K562 (cell line): Measurements from ENCODE around the gene PITPNM3. TPM values are rescaled to one million over a fixed set of nuclear protein-coding genes. Genes with fewer than 3 reads are reported as not detected.

Experiments
- NR2C2 ChIP-seq, 2 experiments: fragments of 200-800 bp in 1 of 2; sonication (Bioruptor generic) in 1 of 2; sonication (generic) in 1 of 2; formaldehyde crosslinking in 1 of 2; IDR thresholded peaks; 2 replicates each; pipeline versions ENCODE4 v1.6.1 to v1.8.0; 2016 to 2022; ENCODE audit warnings: mild to moderate bottlenecking in 1 of 2, missing compliant biosample characterization in 1 of 2, missing genetic modification characterization in 1 of 2, missing genetic modification reagents in 1 of 2
- POLR2G ChIP-seq: fragments of 200-400 bp; formaldehyde crosslinking; IDR thresholded peaks from 2 replicates; pipeline ENCODE4 v1.6.1; 2017; ENCODE audit warnings: low read depth, mild to moderate bottlenecking, antibody characterized with exemption, low read length, moderate library complexity
- RAD51 ChIP-seq: fragments of 450-650 bp; IDR thresholded peaks from 2 replicates; pipeline ENCODE4 v1.7.1; 2016; ENCODE audit warnings: low read depth, mild to moderate bottlenecking, borderline replicate concordance
- RBM14 ChIP-seq: fragments of 200-400 bp; formaldehyde crosslinking; IDR thresholded peaks from 2 replicates; pipeline ENCODE4 v1.6.1; 2018; ENCODE audit warnings: low read depth, mild to moderate bottlenecking, low read length, moderate library complexity, borderline replicate concordance; ENCODE audit not compliant: insufficient read depth
- SMAD4 ChIP-seq: fragments of 250-450 bp; sonication (Bioruptor Pico); conservative IDR thresholded peaks from 2 replicates; pipeline ENCODE4 v1.8.0; 2021; ENCODE audit warnings: inconsistent platforms, mild to moderate bottlenecking, moderate library complexity
- SPI1 ChIP-seq: IDR thresholded peaks from 2 replicates; pipeline ENCODE4 v1.6.1; 2011; ENCODE audit warnings: low read depth, low read length, control low read depth, borderline replicate concordance
- TCF7 ChIP-seq: sonication (generic); IDR thresholded peaks from 2 replicates; pipeline ENCODE4 v1.6.1; 2016; ENCODE audit warnings: antibody characterized with exemption, borderline replicate concordance
- TFAM ChIP-seq: fragments of 250-450 bp; sonication (Bioruptor Pico); conservative IDR thresholded peaks from 2 replicates; pipeline ENCODE4 v1.5.0; 2021; ENCODE audit warnings: mild to moderate bottlenecking, moderate library complexity
- ZBTB7A ChIP-seq: IDR thresholded peaks from 2 replicates; pipeline ENCODE4 v1.6.1; 2011; ENCODE audit warnings: low read depth, mild to moderate bottlenecking, low read length, moderate library complexity, borderline replicate concordance; ENCODE audit not compliant: control insufficient read depth
- ZNF431 ChIP-seq: sonication (generic); formaldehyde crosslinking; IDR thresholded peaks from 2 replicates; pipeline ENCODE4 v1.8.0; 2022; ENCODE audit warnings: mild to moderate bottlenecking, missing genetic modification reagents
- ZNF551 ChIP-seq: fragments of 250-450 bp; sonication (Bioruptor Pico); IDR thresholded peaks from 2 replicates; pipeline ENCODE4 v1.5.0; 2021; ENCODE audit warnings: mild to moderate bottlenecking, moderate library complexity
- polyA plus RNA-seq, 8 experiments: library from polyadenylated mRNA; depleted of rRNA in 4 of 8; stranded (reverse) in 5 of 8; unstranded in 3 of 8; fragments of >200 nt; fragmentation: Nextera tagmentation in 2 of 8; fragmentation: Illumina TruSeq in 1 of 8; extraction: Ambion mirVana in 2 of 8; extraction: Trizol in 1 of 8; gene quantifications; 2 replicates each; pipeline versions ENCODE4 v1.2.1 to v1.2.3, GENCODE V29; 2011 to 2014; ENCODE audit warnings: inconsistent platforms in 1 of 8, missing spikeins in 1 of 8
- total RNA-seq, 7 experiments: library from RNA; depleted of rRNA in 6 of 7; stranded (reverse); fragments of >200 nt in 6 of 7; fragmentation: Illumina TruSeq in 2 of 7; extraction: Trizol in 2 of 7; gene quantifications; 2 replicates each; pipeline versions ENCODE4 v1.2.1 to v1.2.3, GENCODE V29; 2011 to 2021; ENCODE audit warnings: low replicate concordance in 1 of 7
- TF ChIP-seq, protein P1 (sequence below): fragments of 250-450 bp; sonication (Bioruptor Pico); IDR thresholded peaks from 2 replicates; pipeline ENCODE4 v1.8.0; 2021; ENCODE audit warnings: moderate library complexity, mild to moderate bottlenecking, inconsistent platforms
- TF ChIP-seq, protein P2 (sequence below): sonication (generic); formaldehyde crosslinking; IDR thresholded peaks from 2 replicates; pipeline ENCODE4 v1.8.1; 2023; ENCODE audit warnings: mild to moderate bottlenecking, missing genetic modification reagents
- TF ChIP-seq, protein P3 (sequence below), 2 experiments: fragments of 450-650 bp; IDR thresholded peaks; 2 replicates each; pipeline ENCODE4 v1.6.1; 2016; ENCODE audit warnings: mild to moderate bottlenecking in 2 of 2, borderline replicate concordance in 1 of 2, low read depth in 1 of 2, moderate library complexity in 1 of 2

PITPNM3 gene
- total and polyA plus RNA-seq, 9 of the 15 experiments (the other 6 are each of a cell fraction or from before 2014, with no cell fraction given), result 0.14 to 0.38 (median 0.22) TPM; not detected in 2

DNA sequence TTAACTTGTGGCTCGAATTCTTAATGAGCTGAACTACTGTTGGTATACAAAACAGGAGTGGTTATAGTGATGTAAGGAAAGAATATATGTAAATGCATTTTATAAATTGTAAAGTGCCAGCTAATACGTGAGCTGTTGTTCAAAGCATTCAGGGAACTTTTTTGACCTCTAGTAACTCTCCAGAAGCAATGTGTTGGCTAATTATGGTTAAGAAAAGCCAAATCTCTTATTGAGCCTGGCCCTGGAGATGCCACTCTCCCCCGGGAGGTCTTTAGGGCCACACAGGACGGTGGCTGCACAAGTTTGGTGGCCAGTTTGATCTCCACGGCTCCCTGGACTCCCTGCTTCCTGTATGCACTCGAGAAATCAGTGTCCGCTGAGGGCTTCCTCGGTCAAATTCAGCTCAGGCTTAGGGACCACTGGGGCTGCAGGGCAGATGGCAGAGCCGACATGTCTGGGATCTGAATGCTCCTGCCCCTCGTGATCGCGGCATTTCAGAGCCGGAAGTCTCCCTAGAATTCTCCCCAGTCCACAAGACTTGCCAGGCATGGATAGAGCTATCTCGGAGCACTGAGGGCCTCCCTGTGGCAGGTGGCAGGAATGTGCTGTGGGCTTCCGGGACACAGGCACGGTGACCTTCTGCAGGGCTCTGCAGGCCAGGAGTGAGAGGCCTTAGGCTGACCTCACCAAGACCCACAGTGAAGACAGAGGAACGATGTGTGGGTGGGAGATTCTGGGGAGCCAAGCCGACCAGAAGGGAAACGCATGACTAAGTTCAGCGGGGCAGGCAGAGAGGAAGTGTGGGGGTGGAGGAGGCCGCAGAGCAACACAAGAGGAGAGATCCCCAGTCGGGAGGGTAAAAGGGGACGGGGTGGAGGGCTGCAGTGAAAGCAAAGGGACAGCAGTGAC lies 18.6 kb upstream of the PITPNM3 start (continued):
- TF ChIP-seq, protein P1, sequence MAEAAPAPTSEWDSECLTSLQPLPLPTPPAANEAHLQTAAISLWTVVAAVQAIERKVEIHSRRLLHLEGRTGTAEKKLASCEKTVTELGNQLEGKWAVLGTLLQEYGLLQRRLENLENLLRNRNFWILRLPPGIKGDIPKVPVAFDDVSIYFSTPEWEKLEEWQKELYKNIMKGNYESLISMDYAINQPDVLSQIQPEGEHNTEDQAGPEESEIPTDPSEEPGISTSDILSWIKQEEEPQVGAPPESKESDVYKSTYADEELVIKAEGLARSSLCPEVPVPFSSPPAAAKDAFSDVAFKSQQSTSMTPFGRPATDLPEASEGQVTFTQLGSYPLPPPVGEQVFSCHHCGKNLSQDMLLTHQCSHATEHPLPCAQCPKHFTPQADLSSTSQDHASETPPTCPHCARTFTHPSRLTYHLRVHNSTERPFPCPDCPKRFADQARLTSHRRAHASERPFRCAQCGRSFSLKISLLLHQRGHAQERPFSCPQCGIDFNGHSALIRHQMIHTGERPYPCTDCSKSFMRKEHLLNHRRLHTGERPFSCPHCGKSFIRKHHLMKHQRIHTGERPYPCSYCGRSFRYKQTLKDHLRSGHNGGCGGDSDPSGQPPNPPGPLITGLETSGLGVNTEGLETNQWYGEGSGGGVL (CRISPR knock-in tag), result no peak
- TF ChIP-seq NR2C2 (CRISPR knock-in tag; IDR thresholded peaks at IDR 0.05) (no peak), NR2C2 (tag; IDR thresholded peaks at IDR 0.05) (peak; percentile 75; the same call in 1 of the 2 replicates), ZNF551 (CRISPR knock-in tag) (no peak), TCF7 (no peak), RAD51 (no peak), TFAM (CRISPR knock-in tag) (no peak), POLR2G (peak; percentile 37; the same call in 1 of the 2 replicates), SPI1 (peak; percentile 84; the same call in 1 of the 2 replicates), ZNF431 (CRISPR knock-in tag) (no peak), ZBTB7A (no peak; the same call in 1 of the 2 replicates), SMAD4 (CRISPR knock-in tag) (0 out of 2 replicates have a peak, but pooled peaks have one; percentile 49), RBM14 (no peak)
- TF ChIP-seq, protein P2, sequence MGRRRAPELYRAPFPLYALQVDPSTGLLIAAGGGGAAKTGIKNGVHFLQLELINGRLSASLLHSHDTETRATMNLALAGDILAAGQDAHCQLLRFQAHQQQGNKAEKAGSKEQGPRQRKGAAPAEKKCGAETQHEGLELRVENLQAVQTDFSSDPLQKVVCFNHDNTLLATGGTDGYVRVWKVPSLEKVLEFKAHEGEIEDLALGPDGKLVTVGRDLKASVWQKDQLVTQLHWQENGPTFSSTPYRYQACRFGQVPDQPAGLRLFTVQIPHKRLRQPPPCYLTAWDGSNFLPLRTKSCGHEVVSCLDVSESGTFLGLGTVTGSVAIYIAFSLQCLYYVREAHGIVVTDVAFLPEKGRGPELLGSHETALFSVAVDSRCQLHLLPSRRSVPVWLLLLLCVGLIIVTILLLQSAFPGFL (CRISPR knock-in tag), result no peak
- TF ChIP-seq, protein P3, sequence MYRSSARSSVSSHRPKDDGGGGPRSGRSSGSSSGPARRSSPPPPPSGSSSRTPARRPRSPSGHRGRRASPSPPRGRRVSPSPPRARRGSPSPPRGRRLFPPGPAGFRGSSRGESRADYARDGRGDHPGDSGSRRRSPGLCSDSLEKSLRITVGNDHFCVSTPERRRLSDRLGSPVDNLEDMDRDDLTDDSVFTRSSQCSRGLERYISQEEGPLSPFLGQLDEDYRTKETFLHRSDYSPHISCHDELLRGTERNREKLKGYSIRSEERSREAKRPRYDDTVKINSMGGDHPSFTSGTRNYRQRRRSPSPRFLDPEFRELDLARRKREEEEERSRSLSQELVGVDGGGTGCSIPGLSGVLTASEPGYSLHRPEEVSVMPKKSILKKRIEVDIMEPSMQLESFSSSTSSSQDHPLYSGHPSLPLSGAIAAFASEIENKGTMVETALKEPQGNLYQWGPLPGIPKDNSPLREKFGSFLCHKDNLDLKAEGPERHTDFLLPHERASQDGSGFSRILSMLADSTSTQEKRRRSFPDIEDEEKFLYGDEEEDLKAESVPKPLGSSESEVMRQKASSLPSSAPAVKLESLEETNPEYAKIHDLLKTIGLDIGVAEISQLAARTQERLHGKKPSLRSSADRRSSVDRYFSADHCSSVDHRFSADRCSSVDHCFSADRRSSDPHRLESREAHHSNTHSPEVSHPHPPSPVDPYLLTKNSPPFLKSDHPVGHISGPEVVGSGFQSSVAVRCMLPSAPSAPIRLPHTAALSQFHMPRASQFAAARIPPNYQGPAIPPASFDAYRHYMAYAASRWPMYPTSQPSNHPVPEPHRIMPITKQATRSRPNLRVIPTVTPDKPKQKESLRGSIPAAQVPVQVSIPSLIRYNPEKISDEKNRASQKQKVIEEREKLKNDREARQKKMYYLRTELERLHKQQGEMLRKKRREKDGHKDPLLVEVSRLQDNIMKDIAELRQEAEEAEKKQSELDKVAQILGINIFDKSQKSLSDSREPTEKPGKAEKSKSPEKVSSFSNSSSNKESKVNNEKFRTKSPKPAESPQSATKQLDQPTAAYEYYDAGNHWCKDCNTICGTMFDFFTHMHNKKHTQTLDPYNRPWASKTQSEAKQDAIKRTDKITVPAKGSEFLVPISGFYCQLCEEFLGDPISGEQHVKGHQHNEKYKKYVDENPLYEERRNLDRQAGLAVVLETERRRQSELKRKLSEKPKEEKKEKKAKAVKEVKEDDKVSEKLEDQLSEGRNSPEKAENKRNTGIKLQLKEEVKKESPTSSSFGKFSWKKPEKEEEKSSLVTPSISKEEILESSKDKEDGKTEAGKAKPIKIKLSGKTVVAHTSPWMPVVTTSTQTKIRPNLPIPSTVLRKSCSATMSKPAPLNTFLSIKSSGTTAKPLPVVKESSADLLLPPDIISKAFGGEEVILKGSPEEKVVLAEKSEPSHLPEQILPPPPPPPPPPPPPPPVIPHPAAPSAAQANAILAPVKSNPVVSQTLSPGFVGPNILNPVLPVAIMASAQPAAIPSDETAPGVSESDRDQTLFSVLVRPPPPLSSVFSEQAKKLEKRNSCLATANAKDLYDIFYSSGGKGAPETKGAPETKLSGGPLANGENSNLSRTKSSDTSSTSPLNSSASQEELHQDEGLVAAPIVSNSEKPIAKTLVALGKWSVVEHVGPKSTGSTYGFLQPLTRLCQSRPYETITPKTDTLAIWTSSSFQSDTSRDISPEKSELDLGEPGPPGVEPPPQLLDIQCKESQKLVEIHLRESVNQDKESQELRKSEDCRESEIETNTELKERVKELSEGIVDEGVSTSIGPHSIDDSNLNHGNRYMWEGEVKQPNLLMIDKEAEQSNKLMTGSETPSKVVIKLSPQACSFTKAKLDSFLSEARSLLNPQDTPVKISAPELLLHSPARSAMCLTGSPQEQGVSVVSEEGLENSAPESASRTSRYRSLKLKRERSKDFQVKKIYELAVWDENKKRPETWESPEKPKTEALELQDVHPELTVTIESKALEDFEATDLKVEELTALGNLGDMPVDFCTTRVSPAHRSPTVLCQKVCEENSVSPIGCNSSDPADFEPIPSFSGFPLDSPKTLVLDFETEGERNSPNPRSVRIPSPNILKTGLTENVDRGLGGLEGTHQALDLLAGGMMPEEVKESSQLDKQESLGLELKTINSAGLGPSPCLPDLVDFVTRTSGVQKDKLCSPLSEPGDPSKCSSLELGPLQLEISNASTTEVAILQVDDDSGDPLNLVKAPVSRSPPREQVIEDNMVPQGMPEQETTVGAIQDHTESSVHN (IDR thresholded peaks at IDR 0.05; ENCODE audit: borderline replicate concordance in 1 of 2, low read depth in 1 of 2), result no peak
